Limb (tissue), 2 donors: ENCODE results near the gene AKR1D1.
"Not testable (repeated sequence)": the region's sequence is repeated elsewhere in the genome, so short reads cannot be mapped to it uniquely, and the experiment has no call there.

ENCODE experiments used
- DNase-seq, 2 donors: peaks; one replicate each; pipeline ENCODE4 v3.0.0-alpha.2; 2016; ENCODE audit errors: extremely low spot score in 2 of 2

The AKR1D1 gene

GRCh38 chr7:138074121-138074520, 2.1 kb upstream of the AKR1D1 start:
- DNase-seq: no peak

- no peak for DNase-seq
Measured at GRCh38 chr7:138074540-138074939, 1.7 kb upstream of the AKR1D1 start.

- DNase-seq: no peak
Measured at GRCh38 chr7:138075350-138075749, 909 bp upstream of the AKR1D1 start.

- DNase-seq: not testable (repeated sequence)
Measured at GRCh38 chr7:138075786-138076185, 473 bp upstream of the AKR1D1 start.

GRCh38 chr7:138077809-138078208, 1.6 kb downstream of the AKR1D1 start:
- DNase-seq: no peak

- no peak for DNase-seq
Measured at GRCh38 chr7:138079137-138079536, 2.9 kb downstream of the AKR1D1 start.

- DNase-seq: no peak
Measured at GRCh38 chr7:138081868-138082267, 5.6 kb downstream of the AKR1D1 start.

GRCh38 chr7:138083859-138084258, 7.6 kb downstream of the AKR1D1 start:
- DNase-seq: no peak

- no peak for DNase-seq
Measured at GRCh38 chr7:138086563-138087270, 10.5 kb downstream of the AKR1D1 start.

GRCh38 chr7:138089080-138089901, 13.0 kb downstream of the AKR1D1 start:
- DNase-seq: no peak

- no peak for DNase-seq
Measured at GRCh38 chr7:138091032-138091431, 14.8 kb downstream of the AKR1D1 start.

GRCh38 chr7:138091840-138092239, 15.6 kb downstream of the AKR1D1 start:
- not testable (repeated sequence) for DNase-seq

GRCh38 chr7:138092486-138093028, 16.3 kb downstream of the AKR1D1 start:
- no peak for DNase-seq

GRCh38 chr7:138095972-138096935, 20.0 kb downstream of the AKR1D1 start:
- no peak for DNase-seq

- DNase-seq: no peak
Measured at GRCh38 chr7:138097064-138097741, 20.9 kb downstream of the AKR1D1 start.

GRCh38 chr7:138099813-138100212, 23.6 kb downstream of the AKR1D1 start:
- no peak for DNase-seq

GRCh38 chr7:138105221-138105620, 29.0 kb downstream of the AKR1D1 start:
- no peak for DNase-seq

- DNase-seq: no peak
Measured at GRCh38 chr7:138115047-138115446, 38.8 kb downstream of the AKR1D1 start.

GRCh38 chr7:138116141-138116540, 39.9 kb downstream of the AKR1D1 start:
- DNase-seq: no peak

- no peak for DNase-seq
Measured at GRCh38 chr7:138116892-138117291, 40.6 kb downstream of the AKR1D1 start.
